Esophagus squamous epithelium (tissue), 5 donors: Measurements from ENCODE around the gene ZDHHC7. TPM values are rescaled to one million over a fixed set of nuclear protein-coding genes. Genes with fewer than 3 reads are reported as not detected.

Experiments used
- DNase-seq: peaks from one replicate; lab custom pipeline; 2025; lab: John Stamatoyannopoulos, UW
- H3K27ac ChIP-seq, 4 donors: fragments of 200-600 bp; sonication (generic); one replicate each; pipeline ENCODE4 v1.5.1; 2016 to 2019; ENCODE audit warnings: mild to moderate bottlenecking in 1 of 4
- H3K27me3 ChIP-seq, 4 donors: fragments of 200-600 bp; sonication (generic); 1 replicate in 3 of 4; 2 replicates in 1 of 4; pipeline versions ENCODE4 v1.5.1 to v1.6.0; 2017 to 2021; ENCODE audit warnings: antibody characterized with exemption in 1 of 4
- H3K36me3 ChIP-seq, 3 donors: fragments of 200-600 bp; sonication (generic); one replicate each; pipeline ENCODE4 v1.5.1; 2016 to 2019
- H3K4me1 ChIP-seq, 3 donors: fragments of 200-600 bp; sonication (generic); one replicate each; pipeline ENCODE4 v1.5.1; 2017 to 2019
- H3K4me3 ChIP-seq, 4 donors: fragments of 200-600 bp; sonication (generic); 1 replicate in 3 of 4; 2 replicates in 1 of 4; pipeline ENCODE4 v1.5.1; 2016 to 2019; ENCODE audit warnings: mild to moderate bottlenecking in 2 of 4, moderate library complexity in 1 of 4
- H3K9me3 ChIP-seq, 3 donors: fragments of 200-600 bp; sonication (generic); one replicate each; pipeline ENCODE4 v1.5.1; 2016 to 2019
- POLR2A ChIP-seq, 4 donors: fragments of 450-650 bp; IDR thresholded peaks; one replicate each; pipeline ENCODE4 v1.6.1; 2017; ENCODE audit warnings: antibody characterized with exemption in 4 of 4, mild to moderate bottlenecking in 4 of 4, moderate library complexity in 3 of 4
- WGBS, 2 donors: methylation state at CpG; one replicate each; pipeline ENCODE4 v1.1.5; 2018; 5-methylcytosine and 5-hydroxymethylcytosine counted together
- intact Hi-C: fragments of 100-400 bp; cut with DNase I; formaldehyde crosslinking; loops from one replicate; pipeline ENCODE4 v1.15.0; 2022
- total RNA-seq, 4 donors: library from RNA; depleted of rRNA; stranded (reverse); fragments of >200 nt; gene quantifications; one replicate each; pipeline ENCODE4 v1.1.0, GENCODE V29; 2016
- TF ChIP-seq, protein P1 (sequence below), 6 experiments: fragments of 450-650 bp in 4 of 6; fragments of 200-600 bp in 2 of 6; sonication (generic) in 2 of 6; IDR thresholded peaks; one replicate each; pipeline ENCODE4 v1.5.1; 2016 to 2019; ENCODE audit warnings: antibody characterized with exemption in 6 of 6, mild to moderate bottlenecking in 4 of 6, moderate library complexity in 4 of 6
- donor health status: DM: yes; HTN: yes; CAD: no.

ZDHHC7 gene
- total RNA-seq, 4 donors from 2014 or later: 31.2 to 41.2 (median 38.6) TPM

DNA sequence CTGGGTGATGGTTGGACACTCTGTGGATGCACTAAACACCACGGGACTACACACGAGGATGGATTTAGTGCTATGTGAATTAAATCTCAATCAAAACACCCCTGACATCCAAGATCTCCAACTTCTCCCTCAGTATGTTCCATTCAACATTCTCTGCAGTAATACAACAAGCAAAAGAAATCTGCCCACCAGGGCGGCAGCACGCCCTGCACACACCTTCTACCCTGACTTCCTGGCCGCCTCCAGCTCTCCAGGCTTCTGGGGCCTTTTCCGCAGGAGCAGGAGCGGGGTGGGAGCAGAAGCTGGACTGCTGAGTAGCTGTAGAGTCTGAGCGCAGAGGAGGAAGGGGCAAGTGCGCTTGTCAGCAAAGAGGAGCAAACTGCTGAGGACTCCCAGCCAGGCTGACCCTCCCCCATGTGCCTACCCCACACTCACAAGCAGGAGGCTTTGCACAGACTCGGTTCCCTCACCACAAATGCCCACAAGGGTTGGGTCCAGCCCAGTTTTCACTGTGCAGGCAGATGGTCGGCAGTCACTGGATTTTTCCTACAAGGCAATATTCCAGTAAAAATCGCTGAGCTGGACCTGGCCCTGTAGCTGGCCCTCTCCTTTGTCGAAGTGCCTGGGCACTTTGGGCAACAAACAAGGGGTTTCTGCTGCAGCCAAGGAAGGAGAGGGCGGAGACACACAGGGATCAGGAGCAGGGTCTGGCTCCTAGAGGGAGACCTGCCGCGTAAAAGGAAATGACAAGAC, 22.8 kb downstream of the ZDHHC7 start:
- no peaks in the 10 kb centered on the region for H3K27me3 ChIP-seq
- no peaks in the 10 kb centered on the region for H3K9me3 ChIP-seq
- TF ChIP-seq, protein P1, sequence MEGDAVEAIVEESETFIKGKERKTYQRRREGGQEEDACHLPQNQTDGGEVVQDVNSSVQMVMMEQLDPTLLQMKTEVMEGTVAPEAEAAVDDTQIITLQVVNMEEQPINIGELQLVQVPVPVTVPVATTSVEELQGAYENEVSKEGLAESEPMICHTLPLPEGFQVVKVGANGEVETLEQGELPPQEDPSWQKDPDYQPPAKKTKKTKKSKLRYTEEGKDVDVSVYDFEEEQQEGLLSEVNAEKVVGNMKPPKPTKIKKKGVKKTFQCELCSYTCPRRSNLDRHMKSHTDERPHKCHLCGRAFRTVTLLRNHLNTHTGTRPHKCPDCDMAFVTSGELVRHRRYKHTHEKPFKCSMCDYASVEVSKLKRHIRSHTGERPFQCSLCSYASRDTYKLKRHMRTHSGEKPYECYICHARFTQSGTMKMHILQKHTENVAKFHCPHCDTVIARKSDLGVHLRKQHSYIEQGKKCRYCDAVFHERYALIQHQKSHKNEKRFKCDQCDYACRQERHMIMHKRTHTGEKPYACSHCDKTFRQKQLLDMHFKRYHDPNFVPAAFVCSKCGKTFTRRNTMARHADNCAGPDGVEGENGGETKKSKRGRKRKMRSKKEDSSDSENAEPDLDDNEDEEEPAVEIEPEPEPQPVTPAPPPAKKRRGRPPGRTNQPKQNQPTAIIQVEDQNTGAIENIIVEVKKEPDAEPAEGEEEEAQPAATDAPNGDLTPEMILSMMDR (IDR thresholded peaks at IDR 0.05): no peak
- TF ChIP-seq POLR2A (IDR thresholded peaks at IDR 0.05): no peak
- H3K4me3 ChIP-seq: no peak overlapping the region
- peaks cover 24 to 98% (median 24%) of the 10 kb centered on the region in 3 donors for H3K36me3 ChIP-seq
- intact Hi-C loops: no loop called here
- H3K27ac ChIP-seq: no peak overlapping the region
- 75 to 89% methylated on average over 10 of the region's 16 CpGs for WGBS, 2 donors
- H3K4me1 ChIP-seq: peaks cover 8 to 60% (median 37%) of the 10 kb centered on the region in 3 donors
- no peak for DNase-seq

- no peak overlapping the region for H3K4me3 ChIP-seq
- H3K4me1 ChIP-seq: peaks cover 8 to 53% (median 25%) of the 10 kb centered on the region in 3 donors
- no peak for TF ChIP-seq POLR2A (IDR thresholded peaks at IDR 0.05)
- TF ChIP-seq, protein P1 (IDR thresholded peaks at IDR 0.05): no peak
- H3K27me3 ChIP-seq: no peaks in the 10 kb centered on the region
- H3K27ac ChIP-seq: peak overlapping the region; percentile 61 to 82 (median 71)
- DNase-seq: no peak
- intact Hi-C loops: no loop called here
- 100% methylated on average over 1 of the region's 1 CpG; no CpG with 5 or more reads in 1 of the 2 donors for WGBS, 2 donors
- H3K9me3 ChIP-seq: no peaks in the 10 kb centered on the region
- peaks cover 24 to 96% (median 24%) of the 10 kb centered on the region in 3 donors for H3K36me3 ChIP-seq
These were observed 24.5 kb downstream of the ZDHHC7 start for GRCh38 chr16:84986879-84987278.

DNA sequence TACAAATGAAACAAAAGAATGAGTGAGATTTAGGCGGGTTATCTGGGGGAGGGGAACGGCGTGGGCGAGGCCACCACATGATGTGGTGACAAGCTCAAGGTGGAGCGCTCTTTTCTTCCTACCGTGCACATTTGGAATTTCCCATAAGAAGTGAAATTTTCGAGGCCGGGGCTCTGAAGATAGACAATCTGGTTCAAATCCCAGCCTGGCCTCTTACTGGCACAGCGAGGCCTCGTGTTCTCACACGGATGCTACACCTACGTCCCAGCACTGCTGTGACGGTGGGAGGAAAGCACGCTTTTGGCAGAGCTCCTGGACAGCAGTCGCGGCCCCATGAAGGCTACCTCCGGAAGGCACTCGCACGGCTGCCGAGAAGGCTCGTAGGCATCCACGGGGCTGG, 25.2 kb downstream of the ZDHHC7 start:
- H3K27me3 ChIP-seq: no peaks in the 10 kb centered on the region
- peaks cover 8 to 46% (median 25%) of the 10 kb centered on the region in 3 donors for H3K4me1 ChIP-seq
- DNase-seq: no peak
- no peak overlapping the region for H3K4me3 ChIP-seq
- peaks cover 24 to 96% (median 29%) of the 10 kb centered on the region in 3 donors for H3K36me3 ChIP-seq
- whole genome bisulfite sequencing, 2 donors: 73 to 85% methylated on average over 9 to 13 of the region's 22 CpGs
- intact Hi-C loops: no loop called here
- no peaks in the 10 kb centered on the region for H3K9me3 ChIP-seq
- TF ChIP-seq, protein P1 (IDR thresholded peaks at IDR 0.05): no peak
- TF ChIP-seq POLR2A (IDR thresholded peaks at IDR 0.05): no peak
- peak overlapping the region; percentile 61 to 82 (median 71) for H3K27ac ChIP-seq

DNA sequence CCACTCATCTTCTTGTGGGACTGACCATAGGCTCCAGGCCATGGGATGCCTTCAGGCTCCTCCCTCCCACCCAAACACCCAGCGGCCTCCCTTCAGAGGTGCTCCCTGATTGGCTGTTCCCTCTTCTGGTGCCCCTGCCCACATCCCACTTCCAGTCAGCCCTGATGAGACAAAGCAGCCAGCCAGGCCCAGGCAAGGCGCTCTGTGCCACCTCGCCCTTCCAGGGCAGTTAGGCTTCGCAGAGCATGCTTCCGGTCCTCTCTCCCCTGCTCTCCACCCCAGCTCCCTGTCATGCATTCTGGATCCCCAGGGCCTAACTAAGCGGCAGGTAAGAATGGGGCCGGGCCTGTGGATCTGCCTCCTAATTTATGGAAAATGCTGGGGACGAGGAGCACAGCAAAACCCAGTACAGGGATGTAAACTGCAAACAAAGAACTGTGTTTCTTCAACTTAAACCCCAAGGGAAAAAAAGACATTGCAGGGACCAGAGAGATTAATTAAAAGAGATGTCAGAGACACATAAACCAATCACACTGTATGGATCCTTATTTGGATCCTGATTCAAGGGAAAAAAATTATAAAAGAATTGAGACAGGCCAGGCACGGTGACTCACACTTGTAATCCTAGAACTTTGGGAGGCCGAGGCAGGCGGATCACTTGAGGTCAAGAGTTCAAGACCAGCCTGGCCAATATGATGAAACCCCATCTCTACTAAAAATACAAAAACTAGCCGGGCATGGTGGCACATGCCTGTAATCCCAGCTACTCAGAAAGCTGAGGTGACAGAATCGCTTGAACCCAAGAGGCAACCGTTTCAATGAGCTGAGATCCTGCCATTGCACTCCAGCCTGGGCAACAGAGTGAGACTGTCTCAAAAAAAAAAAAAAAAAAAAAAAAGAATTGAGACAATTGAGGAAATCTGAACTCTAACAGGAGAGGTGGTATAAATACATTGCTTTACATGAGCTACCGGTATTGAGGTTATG, 26.0 kb downstream of the ZDHHC7 start:
- Histone ChIP-seq H3K36me3 (peaks cover 27 to 96% (median 28%) of the 10 kb centered on the region in 3 donors), H3K4me1 (peaks cover 8 to 46% (median 25%) of the 10 kb centered on the region in 3 donors), H3K4me3 (no peak overlapping the region), H3K27me3 (no peaks in the 10 kb centered on the region), H3K27ac (peak overlapping the region; percentile 61 to 82 (median 80)), H3K9me3 (no peaks in the 10 kb centered on the region)
- TF ChIP-seq, protein P1 (IDR thresholded peaks at IDR 0.05): no peak
- no peak for TF ChIP-seq POLR2A (IDR thresholded peaks at IDR 0.05)
- DNase-seq: no peak
- WGBS, 2 donors: 35 to 51% methylated on average over 8 to 13 of the region's 15 CpGs
- intact Hi-C loops: no loop called here
